Activated naive CD4-positive, alpha-beta T cell treated with anti-CD3 and anti-CD28 coated beads, Interleukin-2, amount 50 U/mL, for 72 hours (primary cell): ENCODE measurements around the gene EPB41L1. TPM values are rescaled to one million over a fixed set of nuclear protein-coding genes. Genes with fewer than 3 reads are reported as not detected.
A peak's percentile ranks its signal among the peaks of the same experiment; 100 is the strongest.

Experiments
- ATAC-seq, 2 donors: fragments of 150-1000 bp; cut with Tn5 transposase; 2 replicates each; pipeline ENCODE4 v1.10.0; 2021; ENCODE audit warnings: mild to moderate bottlenecking in 2 of 2, moderate library complexity in 2 of 2
- DNase-seq, 2 donors: peaks; one replicate each; pipeline ENCODE4 v3.0.0; 2021 to 2022; ENCODE audit warnings: low spot score in 2 of 2
- H3K27ac Mint-ChIP-seq, 2 donors: one replicate each; pipeline ENCODE4 v1.8.0; 2022; ENCODE audit warnings: mild to moderate bottlenecking in 2 of 2, mixed read lengths in 2 of 2
- H3K36me3 Mint-ChIP-seq, 2 donors: one replicate each; pipeline ENCODE4 v1.8.0; 2022; ENCODE audit warnings: mixed read lengths in 2 of 2
- H3K9me3 Mint-ChIP-seq, 2 donors: one replicate each; pipeline ENCODE4 v1.8.0; 2022; ENCODE audit warnings: mixed read lengths in 2 of 2
- total RNA-seq, 2 donors: library from RNA; stranded (reverse); gene quantifications; one replicate each; pipeline ENCODE4 v1.2.3, GENCODE V29; 2022

Gene EPB41L1
- total RNA-seq, 2 donors from 2014 or later: 0.20 to 0.93 TPM

GRCh38 chr20:36147690-36148089 lies 6.8 kb upstream of the EPB41L1 start:
- no peak for ATAC-seq
- Mint-ChIP-seq H3K27ac (no peak overlapping the region), H3K36me3 (no peaks in the 10 kb centered on the region), H3K9me3 (no peaks in the 10 kb centered on the region)
- no peak for DNase-seq

- no peaks in the 10 kb centered on the region for H3K36me3 Mint-ChIP-seq
- peak overlapping the region in 1 of 2 donors; percentile 57 for H3K27ac Mint-ChIP-seq
- H3K9me3 Mint-ChIP-seq: no peaks in the 10 kb centered on the region
- DNase-seq: no peak
- ATAC-seq: no peak
These were observed 6.1 kb upstream of the EPB41L1 start for GRCh38 chr20:36148439-36148838.

- H3K9me3 Mint-ChIP-seq: no peaks in the 10 kb centered on the region
- H3K27ac Mint-ChIP-seq: peak overlapping the region in 1 of 2 donors; percentile 57
- ATAC-seq (no peak), DNase-seq (no peak)
- no peaks in the 10 kb centered on the region for H3K36me3 Mint-ChIP-seq
These were observed 5.5 kb upstream of the EPB41L1 start for GRCh38 chr20:36149012-36149411.

GRCh38 chr20:36149469-36149868 lies 5.1 kb upstream of the EPB41L1 start:
- ATAC-seq (no peak), DNase-seq (no peak)
- no peaks in the 10 kb centered on the region for H3K9me3 Mint-ChIP-seq
- H3K36me3 Mint-ChIP-seq: no peaks in the 10 kb centered on the region
- H3K27ac Mint-ChIP-seq: no peak overlapping the region

- DNase-seq (no peak), ATAC-seq (no peak)
- H3K27ac Mint-ChIP-seq: no peak overlapping the region
- no peaks in the 10 kb centered on the region for H3K36me3 Mint-ChIP-seq
- no peaks in the 10 kb centered on the region for H3K9me3 Mint-ChIP-seq
These were observed 4.1 kb upstream of the EPB41L1 start for GRCh38 chr20:36150489-36150846.

GRCh38 chr20:36150847-36151539 lies 3.5 kb upstream of the EPB41L1 start:
- H3K27ac Mint-ChIP-seq: no peak overlapping the region
- H3K9me3 Mint-ChIP-seq: no peaks in the 10 kb centered on the region
- DNase-seq: no peak
- no peak for ATAC-seq
- H3K36me3 Mint-ChIP-seq: no peaks in the 10 kb centered on the region

- no peaks in the 10 kb centered on the region for H3K9me3 Mint-ChIP-seq
- H3K27ac Mint-ChIP-seq: no peak overlapping the region
- DNase-seq (no peak), ATAC-seq (no peak)
- no peaks in the 10 kb centered on the region for H3K36me3 Mint-ChIP-seq
These were observed 2.3 kb upstream of the EPB41L1 start for GRCh38 chr20:36152261-36152660.

GRCh38 chr20:36153204-36153603 lies 1.3 kb upstream of the EPB41L1 start:
- H3K9me3 Mint-ChIP-seq: no peaks in the 10 kb centered on the region
- H3K36me3 Mint-ChIP-seq: no peaks in the 10 kb centered on the region
- H3K27ac Mint-ChIP-seq: no peak overlapping the region
- DNase-seq (no peak), ATAC-seq (no peak)

- ATAC-seq: peak; percentile 62 to 78
- peak in 1 of 2 donors; percentile 36 for DNase-seq
- H3K27ac Mint-ChIP-seq: no peak overlapping the region
- no peaks in the 10 kb centered on the region for H3K36me3 Mint-ChIP-seq
- H3K9me3 Mint-ChIP-seq: no peaks in the 10 kb centered on the region
These were observed 522 bp upstream of the EPB41L1 start for GRCh38 chr20:36153736-36154699.

- Mint-ChIP-seq H3K36me3 (no peaks in the 10 kb centered on the region), H3K27ac (no peak overlapping the region), H3K9me3 (no peaks in the 10 kb centered on the region)
- ATAC-seq (no peak), DNase-seq (no peak)
These were observed 1.1 kb downstream of the EPB41L1 start for GRCh38 chr20:36155629-36155971.

GRCh38 chr20:36155991-36156390 lies 1.5 kb downstream of the EPB41L1 start:
- ATAC-seq: no peak
- H3K27ac Mint-ChIP-seq: no peak overlapping the region

GRCh38 chr20:36157610-36158009 lies 3.1 kb downstream of the EPB41L1 start:
- Mint-ChIP-seq H3K27ac (no peak overlapping the region), H3K9me3 (no peaks in the 10 kb centered on the region), H3K36me3 (no peaks in the 10 kb centered on the region)
- no peak for DNase-seq
- ATAC-seq: no peak

More at GRCh38 chr20:36155991-36156390, 1.5 kb downstream of the EPB41L1 start:
- DNase-seq: no peak
- H3K9me3 Mint-ChIP-seq: no peaks in the 10 kb centered on the region
- no peaks in the 10 kb centered on the region for H3K36me3 Mint-ChIP-seq

GRCh38 chr20:36158160-36158741 lies 3.7 kb downstream of the EPB41L1 start:
- ATAC-seq: no peak
- no peak for DNase-seq
- Mint-ChIP-seq H3K9me3 (no peaks in the 10 kb centered on the region), H3K27ac (no peak overlapping the region), H3K36me3 (no peaks in the 10 kb centered on the region)

- H3K36me3 Mint-ChIP-seq: no peaks in the 10 kb centered on the region
- no peaks in the 10 kb centered on the region for H3K9me3 Mint-ChIP-seq
- H3K27ac Mint-ChIP-seq: no peak overlapping the region
- DNase-seq (no peak), ATAC-seq (no peak)
These were observed 5.3 kb downstream of the EPB41L1 start for GRCh38 chr20:36159833-36160232.

GRCh38 chr20:36162272-36162966 lies 7.9 kb downstream of the EPB41L1 start:
- DNase-seq: no peak
- Mint-ChIP-seq H3K9me3 (no peaks in the 10 kb centered on the region), H3K27ac (no peak overlapping the region), H3K36me3 (no peaks in the 10 kb centered on the region)
- ATAC-seq: no peak

- DNase-seq (no peak), ATAC-seq (no peak)
- H3K27ac Mint-ChIP-seq: no peak overlapping the region
- no peaks in the 10 kb centered on the region for H3K9me3 Mint-ChIP-seq
- no peaks in the 10 kb centered on the region for H3K36me3 Mint-ChIP-seq
These were observed 13.5 kb downstream of the EPB41L1 start for GRCh38 chr20:36167902-36168503.
